RKO (cell line): Measurements from ENCODE around the gene INO80E.
A peak's percentile ranks its signal among the peaks of the same experiment; 100 is the strongest.
"Not testable (repeated sequence)": the region's sequence is repeated elsewhere in the genome, so short reads cannot be mapped to it uniquely, and the experiment has no call there.

ENCODE experiments used
- DNase-seq: peaks from one replicate; pipeline ENCODE4 v3.0.0-alpha.2; 2016; ENCODE audit warnings: low spot score

INO80E gene, protein sequence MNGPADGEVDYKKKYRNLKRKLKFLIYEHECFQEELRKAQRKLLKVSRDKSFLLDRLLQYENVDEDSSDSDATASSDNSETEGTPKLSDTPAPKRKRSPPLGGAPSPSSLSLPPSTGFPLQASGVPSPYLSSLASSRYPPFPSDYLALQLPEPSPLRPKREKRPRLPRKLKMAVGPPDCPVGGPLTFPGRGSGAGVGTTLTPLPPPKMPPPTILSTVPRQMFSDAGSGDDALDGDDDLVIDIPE

GRCh38 chr16:29995911-29996765 lies at the start of gene INO80E:
TSS of gene INO80E (plus strand) at chr16:29996241. CDS start at chr16:29996311, 70 bp downstream.
- peak; percentile 97 for DNase-seq

- no peak for DNase-seq
Observed at GRCh38 chr16:29947897-29948296, 48.1 kb upstream of the INO80E start.

- DNase-seq = no peak
Observed at GRCh38 chr16:29950806-29951461, 45.1 kb upstream of the INO80E start.

GRCh38 chr16:29951625-29952365 lies 44.2 kb upstream of the INO80E start:
- DNase-seq = no peak

DNA sequence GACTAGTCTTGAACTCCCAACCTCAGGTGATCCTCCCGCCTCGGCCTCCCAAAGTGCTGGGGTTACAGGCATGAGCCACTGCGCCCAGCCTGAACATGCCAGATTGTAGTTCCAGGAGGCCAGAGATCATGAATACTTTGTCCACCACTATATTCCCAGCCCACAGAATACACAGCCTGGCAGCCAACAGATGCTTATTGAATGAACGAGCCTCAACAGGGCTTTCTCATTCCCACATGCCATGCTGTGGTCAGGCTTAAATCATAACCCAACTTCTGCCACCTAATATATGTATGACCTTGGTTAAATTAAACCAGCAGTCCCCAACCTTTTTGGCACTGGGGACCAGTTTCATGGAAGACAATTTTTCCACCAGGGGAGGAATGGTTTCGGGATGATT lies 37.3 kb upstream of the INO80E start:
- no peak for DNase-seq

- DNase-seq = no peak
Observed at GRCh38 chr16:29959293-29959692, 36.7 kb upstream of the INO80E start.

- DNase-seq = not testable (repeated sequence)
Observed at GRCh38 chr16:29959821-29960220, 36.2 kb upstream of the INO80E start.

GRCh38 chr16:29961127-29961478 lies 34.9 kb upstream of the INO80E start:
- no peak for DNase-seq

DNA sequence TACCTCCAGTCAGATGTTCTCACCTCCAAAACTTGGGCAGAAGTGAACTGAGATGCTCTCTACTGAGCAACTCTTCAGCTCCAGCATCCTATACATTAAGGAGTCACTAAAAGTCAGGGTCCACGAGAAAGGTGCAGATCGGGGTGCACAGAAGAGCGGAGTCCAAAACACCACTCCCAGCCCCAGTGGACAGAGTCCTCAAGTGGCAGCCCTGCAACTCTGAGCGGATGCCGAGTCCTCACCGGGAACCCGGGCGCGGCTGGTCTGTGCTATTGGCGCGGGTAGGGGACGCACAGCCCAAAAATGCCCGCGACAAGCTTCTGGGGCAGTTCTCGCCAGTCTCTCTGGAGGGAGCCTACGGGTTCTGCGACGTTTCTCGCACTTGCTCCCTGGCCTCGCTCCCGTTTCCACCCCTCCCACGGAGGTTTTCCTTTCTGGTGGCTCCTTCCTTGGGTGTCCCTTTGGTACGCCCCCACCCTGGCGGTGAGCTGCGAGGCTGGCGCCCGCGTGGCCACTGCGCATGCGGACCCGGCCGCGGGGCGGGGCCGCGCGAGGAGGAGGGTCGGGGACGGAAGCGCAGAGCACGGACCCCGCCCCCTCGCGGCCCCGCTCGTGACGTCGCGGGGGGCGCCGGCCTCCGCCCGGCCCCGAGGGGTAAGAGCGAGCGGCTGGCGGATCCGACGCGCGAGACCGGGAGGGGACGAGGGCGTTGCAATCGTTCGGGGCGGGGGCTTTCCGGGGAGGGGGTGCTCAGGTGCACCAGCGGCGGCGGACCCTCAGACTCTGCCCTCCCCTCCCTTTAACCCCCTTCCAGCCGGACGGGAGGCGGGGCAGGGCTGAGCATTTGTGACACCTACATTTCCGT lies 34.3 kb upstream of the INO80E start, which contains the start of gene TMEM219:
TSS of gene TMEM219 (plus strand) at position 601 of the 865 bp plus-strand sequence. CDS start 1,065 bp downstream, outside the sequence.
- peak; percentile 85 for DNase-seq

DNA sequence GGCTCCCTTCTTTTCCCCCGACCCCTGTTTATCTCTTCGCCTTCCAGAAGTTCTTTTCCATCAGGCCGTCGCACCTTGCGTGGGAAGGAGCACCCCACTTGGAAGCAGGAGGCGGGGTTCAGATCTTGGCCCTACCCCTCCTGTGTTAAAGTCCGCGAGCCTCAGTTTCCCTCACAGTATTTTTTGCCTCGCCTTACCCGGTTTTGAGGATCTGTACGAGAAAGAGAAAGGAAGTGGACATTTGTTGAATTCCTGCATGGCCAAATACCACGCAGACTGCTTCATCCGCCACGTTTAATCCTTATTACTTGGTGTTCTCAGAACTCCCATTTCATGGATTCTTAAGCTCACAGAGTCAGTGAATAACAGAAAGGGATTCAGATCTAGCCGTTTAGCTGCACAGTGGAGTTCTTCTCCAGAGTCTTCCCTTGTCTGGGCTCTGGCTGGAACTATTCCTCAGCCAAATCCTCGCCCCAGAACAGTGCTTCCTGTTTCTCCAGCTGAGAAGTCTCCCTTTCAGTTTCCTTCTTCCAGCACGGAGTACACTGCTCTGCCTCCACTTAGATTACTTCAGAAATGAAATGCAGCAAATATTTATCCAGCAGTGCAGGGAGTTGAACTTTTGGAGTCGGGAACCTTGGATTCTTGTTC lies 33.6 kb upstream of the INO80E start:
- DNase-seq = no peak

- DNase-seq = no peak
Observed at GRCh38 chr16:29963021-29963743, 32.9 kb upstream of the INO80E start.

DNA sequence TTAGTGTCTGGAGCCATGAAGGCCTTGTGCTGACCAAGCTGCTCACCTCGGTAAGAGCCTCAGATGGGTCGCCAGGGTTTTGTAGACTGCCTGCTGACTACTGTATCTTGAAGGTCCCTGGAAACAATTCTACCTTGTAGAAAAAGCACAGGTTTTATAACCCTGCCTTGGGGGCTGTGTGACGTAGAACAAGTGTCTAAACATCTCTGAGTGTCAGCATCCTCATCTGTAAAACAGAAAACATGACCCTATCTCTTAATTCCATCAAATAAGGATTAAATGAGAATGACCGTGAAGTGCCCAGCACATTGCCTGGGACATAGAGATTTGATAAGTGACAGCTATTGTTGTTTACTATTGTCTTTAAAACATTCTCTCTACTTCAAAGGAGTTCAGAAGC lies 27.8 kb upstream of the INO80E start:
- DNase-seq = no peak

- DNase-seq = no peak
Observed at GRCh38 chr16:29971304-29971703, 24.7 kb upstream of the INO80E start.

GRCh38 chr16:29972500-29972899 lies 23.5 kb upstream of the INO80E start:
- no peak for DNase-seq

DNA sequence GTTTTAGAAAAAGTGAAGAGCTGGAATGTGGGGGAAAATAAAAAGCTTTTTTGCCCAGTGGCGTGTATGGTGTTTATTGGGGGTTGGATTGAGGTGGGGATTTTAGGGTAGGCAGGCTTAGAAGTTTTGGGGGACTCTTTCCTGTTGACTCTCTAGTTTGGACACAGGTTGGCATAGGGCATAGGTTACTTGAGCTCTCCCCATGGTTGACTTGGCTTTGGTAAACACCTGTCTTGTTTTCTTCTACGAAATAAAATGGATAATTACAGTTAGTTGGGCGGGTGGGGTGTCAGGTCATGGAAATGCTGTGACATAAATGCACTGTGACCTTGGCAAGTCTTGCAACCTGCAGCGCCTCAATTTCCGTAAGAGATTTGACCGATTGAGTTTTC lies 23.1 kb upstream of the INO80E start:
- DNase-seq = no peak

DNA sequence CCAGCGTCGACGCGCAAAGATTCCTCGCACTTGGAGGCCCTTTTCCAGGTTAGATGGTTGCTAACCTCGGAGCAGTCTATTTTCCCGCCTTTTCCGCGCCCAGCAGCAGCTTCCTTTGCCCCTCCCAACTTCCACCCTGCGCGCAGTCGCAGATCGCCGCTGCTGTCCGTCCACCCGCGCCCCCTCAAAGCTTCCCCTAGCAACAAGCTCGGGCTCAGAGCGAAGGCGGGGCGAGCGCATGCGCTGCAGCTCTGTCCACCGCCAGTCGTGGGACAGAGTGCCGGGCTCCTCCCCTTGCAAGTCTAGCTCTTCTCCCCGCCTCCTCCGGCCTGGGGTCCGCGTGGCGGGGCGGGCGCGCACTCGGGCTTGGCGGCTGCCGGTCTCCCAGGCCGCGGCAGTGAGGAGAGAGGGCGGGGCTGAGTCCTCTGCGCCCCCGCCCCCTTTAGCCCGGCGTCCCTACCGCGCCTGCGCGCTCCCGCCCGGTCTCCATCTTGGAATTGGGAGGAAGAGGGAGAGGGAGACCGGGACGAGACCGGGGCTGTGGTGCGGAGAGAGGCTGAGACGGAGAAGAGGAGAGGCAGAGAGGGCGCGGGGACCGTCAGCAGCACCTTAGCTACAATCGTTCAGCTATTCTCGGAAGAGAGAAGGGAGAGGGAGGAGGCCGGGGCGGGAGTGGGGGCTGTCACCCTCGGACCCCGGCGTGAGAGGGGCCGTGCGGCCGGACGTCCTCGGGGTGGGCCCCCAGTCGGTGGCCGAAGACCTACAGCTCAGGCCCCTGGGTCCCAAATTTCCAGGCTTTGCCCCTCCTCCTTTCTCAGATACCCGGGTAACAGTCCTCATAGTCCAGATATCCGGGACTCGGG lies 22.4 kb upstream of the INO80E start, which contains the start of gene TAOK2:
TSS of gene TAOK2 (plus strand) at position 485 of the 863 bp plus-strand sequence. CDS start 3,905 bp downstream, outside the sequence.
- DNase-seq = peak; percentile 98

DNA sequence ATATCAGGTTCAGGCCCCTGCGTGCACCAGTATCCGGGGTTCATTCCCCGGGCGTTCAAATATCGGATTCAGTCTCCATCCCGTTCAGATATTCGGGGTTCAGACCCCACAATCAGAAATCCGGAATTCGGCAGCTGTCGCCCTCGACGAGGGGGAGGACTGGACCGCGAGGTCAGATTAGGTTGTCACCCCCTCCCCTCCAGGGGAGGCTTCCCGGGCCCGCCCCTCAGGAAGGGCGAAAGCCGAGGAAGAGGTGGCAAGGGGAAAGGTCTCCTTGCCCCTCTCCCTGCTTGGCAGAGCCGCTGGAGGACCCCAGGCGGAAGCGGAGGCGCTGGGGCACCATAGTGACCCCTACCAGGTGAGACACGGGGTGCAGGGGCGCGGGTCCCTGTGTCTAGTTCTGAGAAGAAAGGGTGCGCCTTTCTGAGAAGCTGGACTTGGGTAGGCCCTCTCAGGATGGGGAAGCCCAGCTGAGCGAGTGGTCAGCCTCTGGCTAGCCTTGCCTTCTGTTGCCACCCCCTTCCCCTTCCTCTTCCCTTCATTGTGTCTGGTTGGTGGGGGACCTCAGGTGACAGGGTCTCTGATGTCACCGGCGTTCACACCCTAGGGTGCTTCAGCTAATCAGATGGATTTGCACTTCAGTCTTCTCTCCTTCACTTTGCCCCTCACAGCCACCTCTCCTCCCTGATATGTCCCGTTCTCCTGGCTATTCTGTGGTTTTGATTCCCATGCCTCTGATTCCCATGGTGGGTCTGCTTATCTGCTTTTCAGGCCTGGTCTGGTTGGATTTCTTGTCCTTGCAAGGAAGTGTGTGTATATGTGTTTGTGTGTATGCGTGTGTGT lies 21.5 kb upstream of the INO80E start:
- no peak for DNase-seq

GRCh38 chr16:29975134-29975538 lies 20.9 kb upstream of the INO80E start:
- no peak for DNase-seq
